ENCODE results near the gene ZSWIM6. TPM values are rescaled to one million over a fixed set of nuclear protein-coding genes. Genes with fewer than 3 reads are reported as not detected.

Gene ZSWIM6
- total RNA-seq, 1 donor from 2014 or later, result 20.3 TPM

DNA sequence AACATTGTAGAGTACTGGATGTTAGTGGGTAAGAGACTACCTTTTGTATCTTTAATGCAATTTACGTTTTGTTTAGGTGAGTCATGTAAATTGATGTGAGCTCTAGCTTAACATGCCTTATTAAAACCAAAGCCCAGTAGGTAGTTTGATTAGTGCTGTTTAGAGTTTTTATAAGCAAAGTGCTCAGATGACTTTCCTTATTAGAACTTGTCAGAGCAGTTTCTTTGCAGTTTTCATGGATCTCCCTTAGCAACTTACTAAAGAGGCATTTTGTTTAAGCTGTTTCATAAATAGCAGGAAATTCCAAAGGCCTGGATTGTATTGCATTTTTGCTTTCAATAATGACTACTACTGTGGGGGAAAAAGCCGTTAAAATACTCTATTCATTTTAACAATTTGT is 14.5 kb downstream of the ZSWIM6 start:
- H3K27me3 Mint-ChIP-seq (ENCODE audit: low read depth), result no peaks in the 10 kb centered on the region
- TF ChIP-seq, protein P1, sequence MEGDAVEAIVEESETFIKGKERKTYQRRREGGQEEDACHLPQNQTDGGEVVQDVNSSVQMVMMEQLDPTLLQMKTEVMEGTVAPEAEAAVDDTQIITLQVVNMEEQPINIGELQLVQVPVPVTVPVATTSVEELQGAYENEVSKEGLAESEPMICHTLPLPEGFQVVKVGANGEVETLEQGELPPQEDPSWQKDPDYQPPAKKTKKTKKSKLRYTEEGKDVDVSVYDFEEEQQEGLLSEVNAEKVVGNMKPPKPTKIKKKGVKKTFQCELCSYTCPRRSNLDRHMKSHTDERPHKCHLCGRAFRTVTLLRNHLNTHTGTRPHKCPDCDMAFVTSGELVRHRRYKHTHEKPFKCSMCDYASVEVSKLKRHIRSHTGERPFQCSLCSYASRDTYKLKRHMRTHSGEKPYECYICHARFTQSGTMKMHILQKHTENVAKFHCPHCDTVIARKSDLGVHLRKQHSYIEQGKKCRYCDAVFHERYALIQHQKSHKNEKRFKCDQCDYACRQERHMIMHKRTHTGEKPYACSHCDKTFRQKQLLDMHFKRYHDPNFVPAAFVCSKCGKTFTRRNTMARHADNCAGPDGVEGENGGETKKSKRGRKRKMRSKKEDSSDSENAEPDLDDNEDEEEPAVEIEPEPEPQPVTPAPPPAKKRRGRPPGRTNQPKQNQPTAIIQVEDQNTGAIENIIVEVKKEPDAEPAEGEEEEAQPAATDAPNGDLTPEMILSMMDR (IDR thresholded peaks at IDR 0.05), result no peak
- no peak for DNase-seq (ENCODE audit: low spot score)
- peaks cover 73% of the 10 kb centered on the region for H3K4me1 Mint-ChIP-seq (ENCODE audit: low read depth)
- no peaks in the 10 kb centered on the region for H3K36me3 Mint-ChIP-seq (ENCODE audit: low read depth)
- no peaks in the 10 kb centered on the region for H3K9me3 Mint-ChIP-seq (ENCODE audit: low read depth)
- H3K4me3 Mint-ChIP-seq (ENCODE audit: unreplicated experiment), result no peak overlapping the region
- no peak overlapping the region for H3K27ac Mint-ChIP-seq (ENCODE audit: unreplicated experiment)

DNA sequence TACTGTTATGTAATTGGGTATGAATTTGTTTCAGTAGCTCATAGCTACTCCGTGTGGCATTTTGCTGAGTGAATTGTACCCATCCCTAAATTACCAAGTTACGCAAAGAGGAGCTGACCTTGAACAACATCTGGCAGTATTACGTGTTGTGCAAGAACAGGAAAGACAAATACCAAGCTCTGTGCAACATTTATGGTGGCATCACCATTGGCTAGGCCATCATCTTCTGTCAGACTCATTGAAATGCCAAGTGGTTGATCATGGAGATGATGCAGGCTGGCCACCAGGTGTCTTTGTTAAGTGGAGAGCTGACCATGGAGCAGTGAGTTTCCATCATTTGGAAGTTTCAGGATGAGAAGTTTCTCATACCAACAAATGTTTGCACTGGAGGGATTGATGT is 15.0 kb downstream of the ZSWIM6 start:
- no peaks in the 10 kb centered on the region for H3K36me3 Mint-ChIP-seq (ENCODE audit: low read depth)
- no peak overlapping the region for H3K4me3 Mint-ChIP-seq (ENCODE audit: unreplicated experiment)
- H3K27me3 Mint-ChIP-seq (ENCODE audit: low read depth), result no peaks in the 10 kb centered on the region
- H3K27ac Mint-ChIP-seq (ENCODE audit: unreplicated experiment), result peak overlapping the region; percentile 45
- H3K4me1 Mint-ChIP-seq (ENCODE audit: low read depth), result peaks cover 74% of the 10 kb centered on the region
- no peak for DNase-seq (ENCODE audit: low spot score)
- H3K9me3 Mint-ChIP-seq (ENCODE audit: low read depth), result no peaks in the 10 kb centered on the region
- TF ChIP-seq, protein P1 (IDR thresholded peaks at IDR 0.05), result peak; percentile 38

DNA sequence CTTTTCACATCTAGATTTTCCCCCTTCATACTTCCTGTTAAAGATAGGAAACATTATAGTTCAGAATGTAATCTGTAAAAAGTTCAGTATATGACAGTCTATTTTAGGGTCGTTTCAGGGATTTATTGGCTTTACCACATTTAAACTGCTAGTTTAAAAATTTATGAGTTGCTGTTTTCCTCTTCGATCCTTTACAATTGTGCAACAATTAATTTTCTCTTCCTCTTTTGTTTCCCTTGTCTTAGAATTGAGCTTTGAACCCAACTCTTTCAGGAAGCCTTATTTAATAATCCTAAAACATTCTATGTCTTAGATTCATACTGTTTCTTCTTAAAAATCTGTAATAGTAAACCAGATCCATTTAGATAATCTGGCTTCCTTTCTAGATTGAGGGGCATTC is 16.4 kb downstream of the ZSWIM6 start:
- peaks cover 77% of the 10 kb centered on the region for H3K4me1 Mint-ChIP-seq (ENCODE audit: low read depth)
- no peak overlapping the region for H3K27ac Mint-ChIP-seq (ENCODE audit: unreplicated experiment)
- H3K27me3 Mint-ChIP-seq (ENCODE audit: low read depth), result no peaks in the 10 kb centered on the region
- DNase-seq (ENCODE audit: low spot score), result no peak
- TF ChIP-seq, protein P1 (IDR thresholded peaks at IDR 0.05), result no peak
- no peak overlapping the region for H3K4me3 Mint-ChIP-seq (ENCODE audit: unreplicated experiment)
- no peaks in the 10 kb centered on the region for H3K36me3 Mint-ChIP-seq (ENCODE audit: low read depth)
- H3K9me3 Mint-ChIP-seq (ENCODE audit: low read depth), result no peaks in the 10 kb centered on the region

DNA sequence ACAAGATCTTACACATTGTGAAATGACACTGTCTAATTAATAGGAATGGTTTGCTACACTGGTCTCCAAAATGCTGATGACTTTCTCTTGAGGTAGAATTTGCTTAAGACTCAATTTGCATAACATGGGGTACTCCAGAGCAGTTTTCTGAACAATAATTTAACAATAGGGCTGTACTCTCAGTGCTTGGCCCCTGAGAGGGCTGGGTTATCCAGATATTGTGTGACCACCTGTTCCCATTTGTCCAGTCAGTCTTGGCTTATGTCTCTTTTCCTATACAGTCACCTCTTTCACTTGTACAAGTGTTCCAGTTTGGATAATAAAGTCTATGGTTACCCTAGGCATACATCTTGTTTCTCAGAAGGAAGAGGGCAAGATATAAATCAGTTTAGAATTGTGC is 17.9 kb downstream of the ZSWIM6 start:
- no peaks in the 10 kb centered on the region for H3K27me3 Mint-ChIP-seq (ENCODE audit: low read depth)
- H3K36me3 Mint-ChIP-seq (ENCODE audit: low read depth), result no peaks in the 10 kb centered on the region
- TF ChIP-seq, protein P1 (IDR thresholded peaks at IDR 0.05), result no peak
- H3K4me3 Mint-ChIP-seq (ENCODE audit: unreplicated experiment), result no peak overlapping the region
- no peak for DNase-seq (ENCODE audit: low spot score)
- H3K4me1 Mint-ChIP-seq (ENCODE audit: low read depth), result peaks cover 70% of the 10 kb centered on the region
- peak overlapping the region; percentile 34 for H3K27ac Mint-ChIP-seq (ENCODE audit: unreplicated experiment)
- no peaks in the 10 kb centered on the region for H3K9me3 Mint-ChIP-seq (ENCODE audit: low read depth)

DNA sequence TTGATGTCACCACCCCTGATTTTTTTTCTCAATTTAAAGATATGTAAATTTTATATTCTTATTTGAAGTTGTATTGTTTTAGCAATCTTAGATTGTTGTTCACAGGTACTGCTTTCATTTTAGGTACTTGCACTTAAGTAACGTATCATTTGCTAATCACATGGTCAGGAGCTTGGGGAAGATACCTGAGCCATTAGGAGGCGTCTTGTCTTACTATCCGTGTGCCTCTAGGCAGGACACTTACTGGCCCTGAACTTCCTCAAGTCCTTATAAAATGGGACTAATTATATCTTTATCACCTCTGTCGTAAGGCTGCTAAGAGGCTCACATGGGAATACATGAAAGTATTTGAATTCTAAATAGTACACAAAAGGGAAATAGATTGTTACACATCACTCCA is 18.5 kb downstream of the ZSWIM6 start:
- Mint-ChIP-seq H3K36me3 (ENCODE audit: low read depth) (no peaks in the 10 kb centered on the region), H3K9me3 (ENCODE audit: low read depth) (no peaks in the 10 kb centered on the region), H3K4me3 (ENCODE audit: unreplicated experiment) (no peak overlapping the region), H3K27ac (ENCODE audit: unreplicated experiment) (no peak overlapping the region), H3K27me3 (ENCODE audit: low read depth) (no peaks in the 10 kb centered on the region), H3K4me1 (ENCODE audit: low read depth) (peaks cover 64% of the 10 kb centered on the region)
- TF ChIP-seq, protein P1 (IDR thresholded peaks at IDR 0.05), result no peak
- DNase-seq (ENCODE audit: low spot score), result no peak

Data from chondrocyte (in vitro differentiated cells).